AG04449 (cell line): ENCODE data around the gene IL24.
"Not testable (repeated sequence)": the region's sequence is repeated elsewhere in the genome, so short reads cannot be mapped to it uniquely, and the experiment has no call there.

Experiments
- CTCF ChIA-PET: fragments of 350-600 bp; formaldehyde crosslinking; extraction: SDS; loops from one replicate; lab custom pipeline; 2021; ENCODE audit warnings: antibody characterized with exemption; lab: Yijun Ruan, JAX
- POLR2A ChIA-PET: fragments of 400-600, 350-600 bp; formaldehyde crosslinking; extraction: SDS; loops from one replicate; lab custom pipeline; 2020; ENCODE audit warnings: antibody characterized with exemption, inconsistent platforms; lab: Yijun Ruan, JAX
- DNase-seq: peaks from one replicate; pipeline ENCODE4 v3.0.0-alpha.2; 2010; ENCODE audit warnings: low read depth, low spot score
- H3K4me3 ChIP-seq: 2 replicates; pipeline ENCODE4 v1.5.1; 2011; ENCODE audit warnings: low read depth, mild to moderate bottlenecking, control low read depth, low read length
- TF ChIP-seq, protein P1 (sequence below): IDR thresholded peaks from one replicate; pipeline ENCODE4 v1.5.1; 2011; ENCODE audit warnings: mild to moderate bottlenecking, moderate library complexity, low read length, control low read depth, inconsistent platforms; ENCODE audit not compliant: insufficient read depth; ENCODE audit errors: missing control alignments

Gene IL24, protein sequence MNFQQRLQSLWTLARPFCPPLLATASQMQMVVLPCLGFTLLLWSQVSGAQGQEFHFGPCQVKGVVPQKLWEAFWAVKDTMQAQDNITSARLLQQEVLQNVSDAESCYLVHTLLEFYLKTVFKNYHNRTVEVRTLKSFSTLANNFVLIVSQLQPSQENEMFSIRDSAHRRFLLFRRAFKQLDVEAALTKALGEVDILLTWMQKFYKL

DNA sequence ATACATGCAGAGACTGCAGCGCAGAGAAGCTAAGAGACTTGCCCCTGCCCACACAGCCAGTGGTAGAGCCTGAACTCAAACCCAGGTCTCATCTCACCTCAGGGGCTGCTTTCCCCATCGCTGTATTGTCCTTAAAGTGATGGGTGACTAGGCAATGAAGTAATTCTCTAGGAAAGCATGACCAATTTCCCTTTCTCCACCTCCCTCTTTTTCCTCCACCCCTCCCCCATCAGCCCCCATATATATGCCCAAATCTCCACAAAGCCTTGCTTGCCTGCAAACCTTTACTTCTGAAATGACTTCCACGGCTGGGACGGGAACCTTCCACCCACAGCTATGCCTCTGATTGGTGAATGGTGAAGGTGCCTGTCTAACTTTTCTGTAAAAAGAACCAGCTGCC lies at the start of gene IL24:
TSS of gene IL24 (plus strand) at position 269 of the 400 bp plus-strand sequence. CDS start 390 bp downstream, outside the sequence.
- no peak for DNase-seq
- no peak within 1 kb of the TSS for H3K4me3 ChIP-seq
- TF ChIP-seq, protein P1, sequence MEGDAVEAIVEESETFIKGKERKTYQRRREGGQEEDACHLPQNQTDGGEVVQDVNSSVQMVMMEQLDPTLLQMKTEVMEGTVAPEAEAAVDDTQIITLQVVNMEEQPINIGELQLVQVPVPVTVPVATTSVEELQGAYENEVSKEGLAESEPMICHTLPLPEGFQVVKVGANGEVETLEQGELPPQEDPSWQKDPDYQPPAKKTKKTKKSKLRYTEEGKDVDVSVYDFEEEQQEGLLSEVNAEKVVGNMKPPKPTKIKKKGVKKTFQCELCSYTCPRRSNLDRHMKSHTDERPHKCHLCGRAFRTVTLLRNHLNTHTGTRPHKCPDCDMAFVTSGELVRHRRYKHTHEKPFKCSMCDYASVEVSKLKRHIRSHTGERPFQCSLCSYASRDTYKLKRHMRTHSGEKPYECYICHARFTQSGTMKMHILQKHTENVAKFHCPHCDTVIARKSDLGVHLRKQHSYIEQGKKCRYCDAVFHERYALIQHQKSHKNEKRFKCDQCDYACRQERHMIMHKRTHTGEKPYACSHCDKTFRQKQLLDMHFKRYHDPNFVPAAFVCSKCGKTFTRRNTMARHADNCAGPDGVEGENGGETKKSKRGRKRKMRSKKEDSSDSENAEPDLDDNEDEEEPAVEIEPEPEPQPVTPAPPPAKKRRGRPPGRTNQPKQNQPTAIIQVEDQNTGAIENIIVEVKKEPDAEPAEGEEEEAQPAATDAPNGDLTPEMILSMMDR: no peak
- POLR2A ChIA-PET: no interaction called here
- CTCF ChIA-PET: interaction anchor here (0.9 to 6.4 kb wide), 6 partner anchors 9 to 38 kb away, joined by 3 to 42 read pairs (median 4); no protein-coding TSS in a partner anchor

DNA sequence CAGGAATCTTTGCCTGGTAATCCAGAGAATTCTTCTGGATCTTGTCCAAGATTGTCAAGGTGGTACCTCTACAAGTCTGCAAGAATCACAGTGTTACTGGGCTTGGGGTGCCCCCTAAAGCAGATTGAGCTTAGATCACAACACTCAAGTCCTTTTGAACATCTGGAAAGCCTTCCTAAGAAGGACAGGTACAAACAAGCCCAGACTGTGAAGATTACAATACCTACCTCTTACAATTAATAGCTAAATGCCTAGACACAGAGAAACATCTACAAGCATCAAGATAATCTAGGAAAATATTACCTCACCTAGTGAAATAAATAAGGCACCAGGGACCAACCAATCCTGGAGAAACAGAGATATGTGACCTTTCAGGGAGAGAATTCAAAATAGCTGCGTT lies 49.3 kb upstream of the IL24 start:
- POLR2A ChIA-PET: no interaction called here
- no peak overlapping the region for H3K4me3 ChIP-seq
- CTCF ChIA-PET: interaction anchor here (0.7 to 4.3 kb wide), 5 partner anchors 8 to 121 kb away, joined by 3 to 16 read pairs (median 5); partner anchors contain the start of gene IL20
- TF ChIP-seq, protein P1: no peak
- no peak for DNase-seq

DNA sequence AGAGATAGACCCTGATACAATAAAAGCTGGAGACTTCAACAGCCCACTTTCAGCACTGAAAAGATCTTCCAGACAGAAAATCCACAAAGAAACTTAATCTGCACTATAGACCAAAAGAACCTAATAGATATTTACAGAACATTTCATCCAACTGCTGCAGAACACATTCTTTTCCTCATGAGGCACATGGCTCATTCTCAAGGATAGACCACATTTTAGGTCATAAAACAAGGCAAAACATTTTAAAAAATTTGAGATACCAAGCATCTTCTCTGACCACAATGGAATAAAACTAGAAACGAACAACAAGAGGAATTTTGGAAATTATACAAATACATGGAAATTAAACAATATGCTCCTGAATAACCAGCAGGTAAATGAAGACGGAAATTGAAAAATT lies 46.8 kb upstream of the IL24 start:
- POLR2A ChIA-PET: no interaction called here
- no peak overlapping the region for H3K4me3 ChIP-seq
- DNase-seq: no peak
- TF ChIP-seq, protein P1: no peak
- CTCF ChIA-PET: interaction anchor here (1.1 to 1.7 kb wide), 4 partner anchors 9 to 55 kb away, joined by 3 to 6 read pairs (median 4); partner anchors contain the start of gene IL20

DNA sequence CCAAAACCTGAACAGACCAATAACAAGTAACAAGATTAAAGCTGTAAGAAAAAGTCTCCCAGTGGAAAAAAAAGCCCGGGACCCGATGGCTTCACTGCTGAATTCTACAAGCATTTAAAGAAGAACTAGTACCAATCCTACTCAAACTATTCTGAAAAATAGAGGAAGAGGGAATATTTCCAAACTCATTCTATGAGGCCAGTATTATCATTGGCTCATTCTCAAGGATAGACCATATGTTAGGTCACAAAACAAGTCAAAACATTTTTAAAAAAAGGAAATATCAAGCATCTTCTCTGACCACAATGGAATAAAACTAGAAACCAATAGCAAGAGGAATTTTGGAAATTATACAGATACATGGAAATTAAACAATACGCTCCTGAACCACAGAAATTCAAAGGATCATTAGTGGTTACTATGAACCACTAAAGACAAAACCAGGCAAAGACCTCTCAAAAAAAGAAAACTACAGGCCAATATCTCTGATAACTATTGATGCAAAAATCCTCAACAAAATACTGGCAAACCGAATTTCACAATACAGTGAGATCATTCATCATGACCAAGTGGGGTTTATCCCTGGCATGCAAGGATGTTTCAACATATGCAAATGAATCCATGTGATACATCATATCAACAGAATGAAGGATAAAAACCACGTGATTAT lies 45.8 kb upstream of the IL24 start:
- no peak overlapping the region for H3K4me3 ChIP-seq
- TF ChIP-seq, protein P1: no peak
- CTCF ChIA-PET: interaction anchor here (1.1 to 1.7 kb wide), 3 partner anchors 10 to 54 kb away, joined by 3 to 4 read pairs (median 3); no protein-coding TSS in a partner anchor
- POLR2A ChIA-PET: no interaction called here
- DNase-seq: peak; percentile 63

DNA sequence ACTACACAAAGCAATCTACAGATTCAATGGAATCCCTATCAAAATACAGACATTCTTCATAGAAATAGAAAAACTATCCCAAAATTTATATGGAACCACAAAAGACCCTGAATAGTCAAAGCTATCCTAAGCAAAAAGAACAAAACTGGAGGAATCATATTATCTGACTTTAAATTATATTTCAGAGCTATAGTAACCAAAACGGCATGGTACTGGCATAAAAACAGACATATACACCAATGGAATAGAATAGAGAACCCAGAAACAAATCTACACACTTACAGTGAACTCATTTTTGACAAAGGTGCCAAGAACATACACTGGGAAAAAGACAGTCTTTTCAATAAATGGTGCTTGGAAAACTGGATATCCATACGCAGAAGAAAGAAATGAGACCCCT lies 44.6 kb upstream of the IL24 start:
- H3K4me3 ChIP-seq, POLR2A ChIA-PET, DNase-seq: not testable (repeated sequence)
- CTCF ChIA-PET: interaction anchor here (1.0 to 7.4 kb wide), 4 partner anchors 9 to 269 kb away, joined by 3 to 48 read pairs (median 20); partner anchors contain the start of gene IL20

DNA sequence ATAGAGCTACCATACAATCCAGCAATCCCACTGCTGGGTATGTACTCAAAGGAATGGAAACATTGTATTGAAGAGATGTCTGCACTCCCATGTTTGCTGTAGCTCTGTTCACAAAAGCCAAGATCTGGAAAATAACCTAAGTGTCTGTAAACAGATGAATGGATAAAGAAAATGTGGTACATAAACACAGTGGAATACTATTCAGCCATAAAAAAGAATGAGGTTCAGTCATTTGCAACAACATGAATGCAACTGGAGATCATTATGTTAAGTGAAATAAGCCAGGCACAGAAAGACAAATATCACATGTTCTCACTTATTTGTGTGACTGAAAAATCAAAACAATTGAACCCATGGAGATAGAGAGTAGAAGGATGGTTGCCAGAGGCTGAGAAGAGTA lies 43.5 kb upstream of the IL24 start:
- H3K4me3 ChIP-seq, DNase-seq, POLR2A ChIA-PET: not testable (repeated sequence)
- CTCF ChIA-PET: interaction anchor here (1.0 to 7.4 kb wide), 4 partner anchors 8 to 270 kb away, joined by 3 to 48 read pairs (median 20); partner anchors contain the start of gene IL20
